ENCODE data around the gene CHMP4A. TPM values are rescaled to one million over a fixed set of nuclear protein-coding genes. Genes with fewer than 3 reads are reported as not detected.
"Not testable (repeated sequence)": the region's sequence is repeated elsewhere in the genome, so short reads cannot be mapped to it uniquely, and the experiment has no call there.

CHMP4A gene
- total and polyA plus RNA-seq, 9 of the 15 experiments (the other 6 are each of a cell fraction or from before 2014, with no cell fraction given) = 28.8 to 104 (median 52.7) TPM

GRCh38 chr14:24219080-24219479 lies 5.8 kb upstream of the CHMP4A start:
- 70% methylated on average over 2 of the region's 4 CpGs for WGBS (ENCODE audit: insufficient coverage, low coverage, missing lambda C conversion rate)

GRCh38 chr14:24216876-24217275 lies 3.6 kb upstream of the CHMP4A start:
- Histone ChIP-seq H3K36me3 (ENCODE audit: control insufficient read depth, insufficient read depth, low read length) (peaks cover 16% of the 10 kb centered on the region; the same call in 2 of the 3 replicates), H3K4me1 (replicated peaks in 1 of 2; ENCODE audit: control insufficient read depth in 2 of 2, insufficient read depth in 2 of 2, low read length in 2 of 2) (peaks cover 4 to 11% of the 10 kb centered on the region in 2 experiments; a peak in 4 of 5 replicates), H3K79me2 (ENCODE audit: control insufficient read depth, insufficient read depth, low read length) (peaks cover 23% of the 10 kb centered on the region)
- H2AFZ ChIP-seq (ENCODE audit: low read depth, low read length); H3K9ac ChIP-seq (ENCODE audit: insufficient read depth in 1 of 2, low read depth in 2 of 2, low read length in 2 of 2); H3K4me3 ChIP-seq; DNase-seq (ENCODE audit: extremely low read depth in 1 of 4, low spot score in 3 of 4); CTCF ChIA-PET (ENCODE audit: low intra/inter-chr PET ratio); H3K9me1 ChIP-seq (ENCODE audit: control insufficient read depth, insufficient read depth, low read length); BruUV-seq (replicated peaks); H3K4me2 ChIP-seq (ENCODE audit: insufficient read depth, low read length); FAIRE-seq; H3K9me3 ChIP-seq (replicated peaks; ENCODE audit: control insufficient read depth, insufficient read depth, low read depth, low read length); H3K27ac ChIP-seq (ENCODE audit: extremely low read depth, low read depth, low read length); ATAC-seq; H4K20me1 ChIP-seq (replicated peaks; ENCODE audit: control insufficient read depth, insufficient read depth, low read length); in situ Hi-C loops (cut with MboI); H3K27me3 ChIP-seq (ENCODE audit: control insufficient read depth in 2 of 2, insufficient read depth in 2 of 2, low read length in 2 of 2): not testable (repeated sequence)
- WGBS (ENCODE audit: insufficient coverage, low coverage, missing lambda C conversion rate) = 50% methylated on average over 1 of the region's 1 CpG
- POLR2A ChIA-PET = interaction anchor here (0.6 to 0.7 kb wide), 2 partner anchors 27 to 28 kb away, joined by 3 read pairs; no protein-coding TSS in a partner anchor
- intact Hi-C loops (cut with micrococcal nuclease) = loop anchor here (1.0 to 2.0 kb wide), 2 partner anchors 16 to 80 kb away; partner anchors contain the start of genes GMPR2 and NEDD8

More at GRCh38 chr14:24219080-24219479, 5.8 kb upstream of the CHMP4A start:
- Histone ChIP-seq H3K4me1 (replicated peaks in 1 of 2; ENCODE audit: control insufficient read depth in 2 of 2, insufficient read depth in 2 of 2, low read length in 2 of 2) (peaks cover 4 to 6% of the 10 kb centered on the region in 2 experiments; a peak in 4 of 5 replicates), H3K79me2 (ENCODE audit: control insufficient read depth, insufficient read depth, low read length) (peaks cover 16% of the 10 kb centered on the region), H2AFZ (ENCODE audit: low read depth, low read length) (no peak overlapping the region), H3K4me3 (no peak overlapping the region), H4K20me1 (replicated peaks; ENCODE audit: control insufficient read depth, insufficient read depth, low read length) (no peaks in the 10 kb centered on the region), H3K36me3 (ENCODE audit: control insufficient read depth, insufficient read depth, low read length) (peaks cover 13% of the 10 kb centered on the region; the same call in 2 of the 3 replicates), H3K27me3 (ENCODE audit: control insufficient read depth in 2 of 2, insufficient read depth in 2 of 2, low read length in 2 of 2) (no peaks in the 10 kb centered on the region), H3K9me3 (replicated peaks; ENCODE audit: control insufficient read depth, insufficient read depth, low read depth, low read length) (no peaks in the 10 kb centered on the region), H3K9ac (ENCODE audit: insufficient read depth in 1 of 2, low read depth in 2 of 2, low read length in 2 of 2) (no peak overlapping the region), H3K4me2 (ENCODE audit: insufficient read depth, low read length) (no peak overlapping the region), H3K27ac (ENCODE audit: extremely low read depth, low read depth, low read length) (no peak overlapping the region), H3K9me1 (ENCODE audit: control insufficient read depth, insufficient read depth, low read length) (no peaks in the 10 kb centered on the region)
- FAIRE-seq (no peak), ATAC-seq (no peak), DNase-seq (ENCODE audit: extremely low read depth in 1 of 4, low spot score in 3 of 4) (no peak)
- CTCF ChIA-PET (ENCODE audit: low intra/inter-chr PET ratio) = no interaction called here
- in situ Hi-C loops (cut with MboI) = no loop called here
- POLR2A ChIA-PET = no interaction called here
- BruUV-seq (replicated peaks) = no TSS peak
- TF ChIP-seq NCOA4 (IDR thresholded peaks at IDR 0.05; ENCODE audit: partially characterized antibody) (no peak), ETV6 (IDR thresholded peaks at IDR 0.05; ENCODE audit: borderline replicate concordance in 1 of 2, low read depth in 2 of 2, low read length in 1 of 2) (no peak), ETV6 (CRISPR knock-in tag; IDR thresholded peaks at IDR 0.05; ENCODE audit: borderline replicate concordance) (no peak), SRF (CRISPR knock-in tag; IDR thresholded peaks at IDR 0.05) (no peak), ZNF785 (CRISPR knock-in tag; IDR thresholded peaks at IDR 0.05) (no peak), JUND (IDR thresholded peaks at IDR 0.05; ENCODE audit: borderline replicate concordance, low read depth, low read length) (no peak), JUND (tag; IDR thresholded peaks at IDR 0.05; ENCODE audit: borderline replicate concordance, low read depth, low read length) (no peak), CGGBP1 (CRISPR knock-in tag; IDR thresholded peaks at IDR 0.05) (no peak), KAT2B (IDR thresholded peaks at IDR 0.05; ENCODE audit: low read depth, low read length) (no peak), MEIS2 (IDR thresholded peaks at IDR 0.05; ENCODE audit: partially characterized antibody) (no peak), CREBBP (IDR thresholded peaks at IDR 0.05; ENCODE audit: low read depth, low read length) (no peak), HDAC2 (IDR thresholded peaks at IDR 0.05) (no peak), EZH2 (IDR thresholded peaks at IDR 0.05; ENCODE audit: borderline replicate concordance, low read depth, low read length) (no peak), NCOA1 (IDR thresholded peaks at IDR 0.05; ENCODE audit: low read depth) (no peak)
- intact Hi-C loops (cut with micrococcal nuclease) = no loop called here

Measured in K562 (cell line).